Measurements from ENCODE around the gene SUPT3H. TPM values are rescaled to one million over a fixed set of nuclear protein-coding genes. Genes with fewer than 3 reads are reported as not detected.

Gene SUPT3H
- 22.4 TPM for total RNA-seq

DNA sequence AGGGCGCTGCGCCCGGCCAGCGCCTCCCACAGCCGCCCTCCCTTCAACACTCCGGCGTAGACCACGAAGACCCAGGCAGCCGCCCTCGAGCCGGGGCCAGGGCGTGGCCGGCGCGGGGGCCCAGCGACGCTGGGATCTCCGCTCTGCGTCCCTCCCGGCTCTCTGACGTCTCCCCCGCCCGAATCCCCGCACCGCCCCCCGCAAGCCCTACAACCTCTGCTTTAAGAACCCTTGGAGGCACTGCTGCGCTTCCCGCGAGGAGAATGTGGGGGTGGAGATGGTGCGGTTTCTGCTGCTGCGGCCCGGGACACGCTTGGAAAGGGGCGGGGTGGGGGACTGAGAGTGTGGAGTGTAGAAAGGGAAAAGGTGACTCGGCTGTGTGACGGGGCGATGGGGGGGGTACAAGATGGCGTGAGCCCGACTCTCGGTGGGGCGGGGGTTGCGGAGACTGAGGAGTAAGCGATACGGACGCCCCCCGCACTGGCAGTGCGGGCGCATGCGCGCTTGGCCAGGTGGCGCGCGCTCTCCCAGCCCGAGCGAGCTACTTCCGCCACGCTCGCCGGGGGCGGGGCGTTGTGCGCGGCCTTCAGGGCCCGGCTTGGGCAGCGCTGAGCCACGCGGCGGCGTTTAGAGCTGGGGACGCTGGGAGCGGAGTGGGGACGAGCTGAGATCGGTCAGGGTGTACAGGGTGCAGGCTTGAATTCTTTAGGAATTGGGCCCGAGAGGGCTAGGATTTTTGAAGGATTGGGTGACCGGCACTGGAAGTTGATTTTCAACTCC, at the start of gene SUPT3H:
Gene SUPT3H, minus strand, starts transcription at position 381 of the 780 bp plus-strand sequence.
- peak; percentile 84 to 98 (median 98) for DNase-seq (ENCODE audit: low read depth in 2 of 3, low spot score in 2 of 3)

GRCh38 chr6:45426251-45426650, 48.5 kb upstream of the SUPT3H start:
- no peak for DNase-seq (ENCODE audit: low read depth in 2 of 3, low spot score in 2 of 3)

GRCh38 chr6:45424451-45424861, 46.7 kb upstream of the SUPT3H start:
- peak in 1 of 3 donors; percentile 47 for DNase-seq (ENCODE audit: low read depth in 2 of 3, low spot score in 2 of 3)

GRCh38 chr6:45423824-45424450, 46.2 kb upstream of the SUPT3H start:
- DNase-seq (ENCODE audit: low read depth in 2 of 3, low spot score in 2 of 3): peak in 1 of 3 donors; percentile 32

DNA sequence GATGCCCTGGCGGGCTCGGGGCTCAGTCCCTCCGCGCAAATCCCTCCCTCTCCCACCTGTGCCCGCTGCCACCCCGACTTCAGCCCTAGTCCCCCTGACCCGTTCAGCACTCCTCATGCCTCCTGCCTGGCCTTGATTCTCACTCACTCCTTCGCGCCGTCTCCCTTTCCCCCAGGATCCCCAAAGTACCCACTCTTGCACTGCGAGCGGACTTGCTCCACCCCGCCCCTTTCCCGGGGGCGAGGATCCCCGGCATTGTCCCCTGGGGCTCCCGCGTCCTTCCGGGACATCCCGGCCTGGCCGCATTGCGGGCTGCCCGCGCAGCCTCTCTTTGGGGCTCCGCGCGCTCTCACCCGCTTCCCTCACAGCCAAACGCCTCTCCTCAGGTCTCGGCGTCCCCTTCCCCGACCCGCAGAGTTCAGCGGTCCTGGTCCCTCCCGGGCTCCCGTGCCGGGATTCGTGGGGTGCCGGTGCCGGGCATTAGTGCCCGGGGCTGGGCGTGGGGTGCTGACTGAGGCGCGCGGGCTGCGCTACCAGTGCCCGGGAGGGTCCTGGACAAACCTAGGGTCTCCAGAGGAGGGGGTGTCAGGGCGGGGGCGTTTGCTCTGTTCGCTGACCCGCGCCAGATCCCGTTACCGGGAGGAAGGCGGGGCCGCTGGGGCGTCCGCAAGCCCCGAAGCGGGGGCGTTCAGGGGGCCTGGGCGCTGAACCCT, 45.5 kb upstream of the SUPT3H start:
- peak in 1 of 3 donors; percentile 29 for DNase-seq (ENCODE audit: low read depth in 2 of 3, low spot score in 2 of 3)

GRCh38 chr6:45422503-45423110, 44.9 kb upstream of the SUPT3H start:
- DNase-seq (ENCODE audit: low read depth in 2 of 3, low spot score in 2 of 3): peak in 2 of 3 donors; percentile 76 to 77

DNA sequence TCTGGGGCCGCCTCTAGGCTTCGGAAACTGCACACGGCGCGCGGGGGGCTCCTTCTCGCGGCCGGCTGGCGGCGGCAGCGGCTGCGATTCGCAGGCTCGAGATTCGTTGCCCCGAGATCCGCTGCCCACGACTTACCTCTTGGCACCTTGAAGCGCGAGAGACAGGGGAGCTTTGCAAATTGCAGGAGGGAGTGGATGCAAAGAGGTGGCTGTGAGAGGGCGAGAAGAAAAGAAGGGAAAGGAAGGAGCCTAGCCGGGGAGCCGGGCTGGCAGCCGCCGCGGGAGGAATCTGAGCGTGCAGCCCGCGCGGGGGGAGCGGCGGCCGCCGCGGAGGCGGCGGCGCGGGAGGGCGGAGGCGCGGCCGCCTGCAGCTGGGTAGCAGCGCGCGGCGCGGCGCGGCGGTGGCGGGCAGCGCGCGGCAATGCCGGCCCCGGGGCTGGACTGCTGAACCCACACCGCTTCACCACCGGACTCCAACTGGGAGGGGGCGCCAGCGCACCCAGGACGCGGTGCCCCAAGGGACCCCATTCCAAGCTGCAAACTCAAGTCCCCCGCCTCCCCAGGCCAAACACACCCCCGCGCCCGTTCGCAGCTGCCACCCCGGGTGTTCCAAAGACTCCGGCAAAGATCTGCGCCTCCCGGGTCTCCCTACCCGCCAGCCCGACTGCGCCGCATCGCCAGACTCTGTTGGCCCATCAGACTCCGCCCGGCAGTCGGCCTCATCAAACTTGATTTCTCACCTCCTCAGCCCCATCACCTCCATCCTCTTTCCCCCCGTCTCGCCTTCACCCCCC, 44.2 kb upstream of the SUPT3H start:
- peak in 2 of 3 donors; percentile 64 to 71 for DNase-seq (ENCODE audit: low read depth in 2 of 3, low spot score in 2 of 3)

GRCh38 chr6:45420909-45421708, 43.4 kb upstream of the SUPT3H start:
- no peak for DNase-seq (ENCODE audit: low read depth in 2 of 3, low spot score in 2 of 3)

- DNase-seq (ENCODE audit: low read depth in 2 of 3, low spot score in 2 of 3): peak in 1 of 3 donors; percentile 52
Observed at GRCh38 chr6:45420083-45420908, 42.6 kb upstream of the SUPT3H start.

- DNase-seq (ENCODE audit: low read depth in 2 of 3, low spot score in 2 of 3): peak in 2 of 3 donors; percentile 82 to 85
Observed at GRCh38 chr6:45419571-45420082, 41.9 kb upstream of the SUPT3H start.

GRCh38 chr6:45417436-45417835, 39.7 kb upstream of the SUPT3H start:
- peak in 1 of 3 donors; percentile 47 for DNase-seq (ENCODE audit: low read depth in 2 of 3, low spot score in 2 of 3)

DNA sequence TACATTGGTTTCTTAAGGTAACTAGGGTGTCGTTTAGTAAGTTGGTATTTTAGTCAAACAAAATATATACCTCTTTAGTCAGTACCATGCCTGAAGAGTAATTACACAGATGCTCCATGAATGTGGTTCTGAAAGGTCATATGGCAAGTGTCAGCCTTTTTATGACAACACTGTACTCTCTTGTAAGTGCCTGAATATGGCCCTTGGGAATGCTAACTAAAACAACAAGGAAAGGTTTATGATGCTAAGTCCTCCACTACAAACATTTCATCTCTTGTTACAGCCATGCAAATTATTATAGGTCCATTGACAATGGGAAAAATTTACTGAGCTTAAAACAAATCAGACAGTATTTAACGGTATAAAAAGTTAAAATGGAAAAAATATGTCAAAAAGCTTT, 39.0 kb upstream of the SUPT3H start:
- DNase-seq (ENCODE audit: low read depth in 2 of 3, low spot score in 2 of 3): no peak

GRCh38 chr6:45415788-45416518, 38.2 kb upstream of the SUPT3H start:
- no peak for DNase-seq (ENCODE audit: low read depth in 2 of 3, low spot score in 2 of 3)

DNA sequence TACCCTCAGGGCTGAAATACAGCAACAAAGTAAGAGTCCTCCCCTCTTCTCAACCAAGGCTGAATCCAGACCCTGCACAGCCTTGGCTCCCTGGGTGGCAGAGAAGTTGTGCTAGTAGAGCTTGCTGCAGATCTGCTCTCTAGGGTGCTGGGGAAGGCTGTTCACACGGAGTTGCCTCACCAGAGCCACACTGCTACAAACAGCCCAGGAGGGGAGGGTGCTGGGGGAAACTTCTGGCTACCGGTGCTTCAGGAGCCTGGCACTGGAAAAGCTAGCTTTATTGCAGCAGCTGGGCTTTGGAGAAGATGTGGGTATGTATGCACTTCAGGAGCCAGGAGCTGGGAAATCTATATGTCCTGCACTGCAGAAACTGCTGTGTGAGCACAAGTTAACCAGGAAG, 37.6 kb upstream of the SUPT3H start:
- no peak for DNase-seq (ENCODE audit: low read depth in 2 of 3, low spot score in 2 of 3)

DNA sequence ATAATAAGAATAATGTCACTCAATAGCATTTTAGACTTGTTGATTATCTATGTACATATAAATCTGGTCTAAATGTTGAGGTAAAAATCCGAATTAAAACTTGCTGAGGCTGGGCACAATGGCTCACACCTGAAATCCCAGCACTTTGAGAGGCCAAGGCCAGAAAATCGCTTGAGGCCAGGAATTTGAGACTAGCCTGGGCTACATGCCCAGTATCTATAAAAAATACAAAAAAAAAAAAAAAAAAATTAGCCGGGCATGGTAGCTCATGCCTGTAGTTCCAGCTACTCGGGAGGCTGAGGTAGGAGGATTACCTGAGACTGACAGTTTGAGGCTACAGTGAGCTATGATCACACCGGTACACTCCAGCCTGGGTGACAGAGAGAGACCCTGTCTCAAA, 34.2 kb upstream of the SUPT3H start:
- DNase-seq (ENCODE audit: low read depth in 2 of 3, low spot score in 2 of 3): no peak

GRCh38 chr6:45400021-45400420, 22.3 kb upstream of the SUPT3H start:
- no peak for DNase-seq (ENCODE audit: low read depth in 2 of 3, low spot score in 2 of 3)

GRCh38 chr6:45398075-45398813, 20.5 kb upstream of the SUPT3H start:
- no peak for DNase-seq (ENCODE audit: low read depth in 2 of 3, low spot score in 2 of 3)
